Activated T-helper 9 cell treated with anti-CD3 and anti-CD28 coated beads, Interleukin-2, amount 50 U/mL, for 16 hours (primary cell): ENCODE results near the gene PLEKHG4B.
"Not testable (repeated sequence)": the region's sequence is repeated elsewhere in the genome, so short reads cannot be mapped to it uniquely, and the experiment has no call there.

Source experiments
- DNase-seq: peaks from one replicate; pipeline ENCODE4 v3.0.0-alpha.2; 2020; ENCODE audit warnings: low read depth

PLEKHG4B gene

DNA sequence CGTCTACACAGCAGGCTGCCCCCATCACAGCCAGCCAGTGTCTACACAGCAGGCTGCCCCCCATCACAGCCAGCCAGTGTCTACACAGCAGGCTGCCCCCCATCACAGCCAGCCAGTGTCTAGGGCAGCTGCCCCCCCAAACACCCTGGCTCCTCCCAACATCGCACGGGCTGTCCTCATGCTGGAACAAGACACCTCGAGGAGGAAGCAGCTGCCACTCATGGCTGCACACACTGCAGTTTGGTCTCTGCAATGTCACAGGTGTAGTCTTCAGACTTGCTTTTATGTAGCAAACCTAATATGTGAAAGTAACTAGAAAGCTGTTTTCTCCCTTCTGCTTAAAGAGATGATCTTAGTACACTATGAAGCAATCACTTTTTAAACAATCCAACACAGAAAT is 109.0 kb downstream of the PLEKHG4B start:
- DNase-seq, result no peak

DNA sequence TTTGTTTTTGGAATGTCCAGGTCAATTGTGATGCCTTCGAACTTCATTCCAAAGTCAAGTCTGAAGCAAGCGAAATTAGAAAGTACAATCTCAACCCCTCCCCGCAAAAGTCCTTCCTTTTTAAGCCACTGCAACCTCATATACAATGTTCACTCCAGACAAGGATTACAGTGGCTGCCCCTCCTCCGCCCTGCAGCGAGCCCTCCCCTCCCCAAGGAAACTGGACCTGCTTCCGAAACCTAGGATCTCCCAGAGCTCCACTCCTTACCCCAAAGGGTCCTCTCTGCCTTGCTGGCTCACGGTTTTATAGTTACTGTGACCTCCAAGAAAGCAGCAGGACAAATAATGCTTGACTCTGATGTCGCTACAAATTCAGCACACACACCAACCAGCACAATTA is 109.7 kb downstream of the PLEKHG4B start:
- DNase-seq, result no peak

DNA sequence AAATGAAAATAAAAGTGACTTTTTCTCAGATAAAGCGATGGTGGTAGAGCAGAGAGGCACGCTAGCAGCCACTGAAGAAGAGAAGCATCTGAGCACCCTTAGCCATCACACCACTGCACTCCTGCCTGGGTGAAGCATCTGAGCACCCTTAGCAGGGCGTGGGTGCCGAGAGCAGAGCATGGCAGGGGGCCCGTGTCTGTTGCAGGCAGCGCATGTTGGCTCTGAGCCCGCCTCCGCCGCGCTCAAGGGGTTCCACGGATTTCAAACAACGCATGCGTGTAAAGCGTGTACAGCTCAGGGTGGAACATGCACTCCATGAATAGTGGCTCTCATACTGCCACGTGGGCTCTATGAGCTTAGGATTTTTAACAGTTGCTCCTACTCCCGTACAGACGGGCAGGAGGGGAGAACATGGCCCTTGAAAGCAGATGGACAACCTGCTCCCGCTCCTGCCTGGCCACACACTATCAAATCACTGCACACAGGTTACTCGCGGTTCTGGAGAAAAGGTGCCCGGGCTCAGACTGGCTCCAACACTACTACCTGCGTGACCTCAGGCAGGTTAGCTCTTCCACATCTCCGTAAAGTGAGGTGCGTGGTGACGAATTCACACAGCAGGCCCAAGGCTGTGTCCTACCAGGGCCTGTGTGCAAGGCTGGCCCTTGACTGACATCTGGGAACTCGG is 111.4 kb downstream of the PLEKHG4B start:
- DNase-seq, result no peak

DNA sequence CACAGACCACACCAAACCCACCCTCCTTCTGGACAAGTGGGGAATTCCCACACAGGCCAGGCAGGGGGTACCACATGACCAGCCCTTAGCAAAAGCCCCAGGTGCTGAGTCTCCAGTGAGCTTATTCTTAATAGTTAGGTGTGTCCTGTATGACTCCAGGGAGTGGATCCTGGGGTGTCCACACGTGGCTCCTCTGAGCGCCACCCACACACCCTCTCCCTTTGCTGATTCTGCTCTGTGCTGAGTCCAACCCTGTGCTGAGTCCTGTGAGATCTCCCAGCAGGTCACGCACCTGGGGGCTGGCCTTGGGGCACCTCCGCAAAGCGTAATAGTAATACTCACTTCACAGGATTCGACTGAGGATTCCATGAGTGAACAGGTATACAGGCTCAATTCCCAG is 112.0 kb downstream of the PLEKHG4B start:
- no peak for DNase-seq

DNA sequence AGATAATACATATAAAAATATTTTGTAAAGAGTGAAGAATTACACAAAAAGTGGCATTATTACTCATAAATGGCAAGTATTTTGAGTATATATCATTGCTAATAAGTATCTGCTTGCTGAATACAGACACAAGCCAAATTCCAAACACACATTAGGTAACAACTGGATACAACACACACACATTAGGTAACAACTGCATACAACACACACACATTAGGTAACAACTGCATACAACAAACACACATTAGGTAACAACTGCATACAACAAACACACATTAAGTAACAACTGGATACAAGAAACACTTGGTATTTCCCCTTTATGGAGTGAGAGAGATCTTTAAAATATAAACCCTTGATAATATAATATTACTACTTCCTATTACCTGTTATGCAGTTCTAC is 112.5 kb downstream of the PLEKHG4B start:
- no peak for DNase-seq

DNA sequence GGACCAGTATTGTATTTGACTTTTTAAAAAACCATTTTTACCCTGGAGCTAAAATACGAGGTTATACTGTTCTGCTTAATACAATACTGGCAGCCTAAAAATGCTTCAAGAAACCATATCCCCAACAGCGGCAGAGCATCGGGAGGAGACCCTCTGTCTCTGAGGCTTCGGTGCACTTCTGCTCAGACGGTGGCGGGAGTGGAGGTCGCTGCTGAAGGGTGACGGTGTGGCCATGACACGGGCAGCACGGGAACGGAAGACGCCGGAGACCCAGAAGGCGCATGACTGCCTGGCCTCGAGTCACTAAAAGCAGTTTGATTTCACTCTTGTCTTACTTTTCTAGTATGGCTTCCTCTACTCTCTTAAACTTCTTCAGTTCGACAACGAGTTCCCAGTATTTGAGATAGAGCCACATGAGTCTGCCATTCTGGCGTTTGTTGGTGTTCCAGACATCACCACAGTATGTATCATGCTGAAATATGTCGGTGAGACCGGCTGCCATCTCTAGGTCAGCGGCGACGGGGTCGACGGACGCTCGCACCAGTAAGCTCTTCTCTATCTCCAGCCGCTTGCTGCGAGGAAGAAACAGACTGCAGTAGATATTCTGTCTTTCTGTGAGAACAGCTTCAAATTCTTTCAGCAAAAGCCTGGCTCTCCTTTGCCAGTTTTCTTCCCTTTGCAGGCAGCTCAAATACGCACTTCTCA is 113.2 kb downstream of the PLEKHG4B start:
- DNase-seq, result no peak

DNA sequence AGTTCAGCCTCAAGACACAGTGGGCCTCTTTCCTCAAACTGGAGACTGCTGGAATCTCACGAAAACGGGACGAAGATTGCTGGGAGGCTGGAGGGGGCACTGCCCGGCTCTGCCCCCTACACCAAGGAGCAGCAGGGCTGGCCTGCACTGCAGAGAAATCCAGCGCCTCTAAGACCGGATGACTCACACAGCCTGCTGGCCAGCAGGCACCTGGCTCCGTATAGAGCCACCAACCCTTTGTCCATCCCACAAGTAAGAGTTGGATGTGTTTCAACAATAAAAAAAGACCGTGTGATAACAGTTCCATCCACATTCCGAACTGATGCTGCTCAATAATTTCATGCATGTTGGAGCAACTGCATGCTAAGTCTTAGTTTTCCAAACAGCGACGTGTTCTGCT is 114.4 kb downstream of the PLEKHG4B start:
- no peak for DNase-seq

DNA sequence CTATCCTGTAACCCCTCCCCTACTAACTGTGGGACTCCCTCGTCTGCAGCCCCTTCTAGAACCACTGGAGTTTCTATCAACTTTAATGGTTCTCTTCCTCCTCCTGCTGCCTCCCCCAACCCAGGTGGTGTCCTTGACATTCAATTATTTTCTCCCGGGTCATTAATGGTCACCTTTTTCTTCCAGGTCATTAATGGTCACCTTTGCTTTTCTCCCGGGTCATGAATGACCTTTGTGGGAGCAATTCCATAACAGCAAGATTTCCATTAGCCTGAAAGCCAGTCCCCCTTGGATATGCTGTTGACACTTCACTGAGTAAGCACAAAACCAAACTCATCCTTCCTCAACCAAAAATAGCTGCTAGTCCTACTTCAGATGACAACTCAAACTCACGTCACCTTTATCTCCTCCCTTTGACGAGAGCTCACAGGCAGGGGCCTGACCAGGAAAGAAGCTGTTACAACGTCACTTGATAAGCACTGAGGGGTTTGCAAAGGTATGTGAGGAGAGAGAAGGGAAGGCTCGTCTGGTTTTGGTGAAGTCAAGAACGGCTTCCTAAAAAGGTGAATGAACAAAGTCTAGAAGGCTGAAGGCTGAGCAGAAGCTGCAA is 115.1 kb downstream of the PLEKHG4B start:
- DNase-seq, result no peak

DNA sequence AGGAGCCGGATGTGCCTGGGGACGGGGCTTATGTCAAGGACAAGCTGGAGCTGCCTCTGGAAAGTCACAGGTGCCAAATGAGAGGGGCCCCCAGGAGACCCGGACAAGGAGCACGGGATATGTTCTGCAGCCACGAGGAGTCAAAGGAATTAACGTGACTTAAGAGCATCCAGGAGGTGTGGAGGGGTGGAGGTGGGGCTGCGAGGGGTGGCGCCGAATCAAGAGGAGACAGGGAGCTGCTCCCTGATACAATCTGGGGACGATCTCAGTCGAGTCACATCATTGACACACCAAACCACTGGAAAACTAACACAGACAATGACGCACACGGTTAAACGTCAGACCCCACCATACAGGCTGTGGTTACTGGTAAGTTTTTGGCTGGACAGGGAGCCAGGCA is 115.6 kb downstream of the PLEKHG4B start:
- no peak for DNase-seq

DNA sequence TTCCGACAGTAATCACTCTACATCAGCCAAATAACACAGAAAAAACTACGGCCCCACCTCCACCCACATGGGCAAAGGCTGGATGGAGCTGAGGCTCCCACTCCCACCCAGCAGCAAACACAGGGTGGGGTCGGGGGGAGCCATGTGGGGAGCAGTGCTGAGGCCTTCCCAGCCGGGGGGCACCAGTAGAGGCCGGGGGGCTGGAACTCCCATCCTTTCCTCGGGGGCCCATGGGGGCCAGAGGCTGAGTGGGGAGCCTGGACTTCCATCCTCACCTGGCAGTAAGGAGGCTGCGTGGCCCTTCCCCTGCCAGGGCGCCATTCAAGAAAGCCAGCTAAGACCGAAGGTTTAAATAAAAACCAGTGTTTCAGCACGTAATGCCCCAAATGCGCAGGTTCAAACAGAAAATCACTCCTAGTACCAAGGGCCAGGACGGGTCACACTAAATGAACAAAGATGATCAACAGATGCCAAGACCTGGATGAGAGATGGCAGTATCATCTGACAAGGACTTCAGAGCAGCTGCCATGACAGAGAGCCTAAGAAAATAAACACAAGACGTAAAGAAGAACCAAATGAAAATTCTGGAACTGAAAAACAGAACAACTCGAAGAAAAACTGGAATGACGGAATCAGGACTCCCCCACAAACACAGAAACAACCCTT is 116.6 kb downstream of the PLEKHG4B start:
- no peak for DNase-seq

DNA sequence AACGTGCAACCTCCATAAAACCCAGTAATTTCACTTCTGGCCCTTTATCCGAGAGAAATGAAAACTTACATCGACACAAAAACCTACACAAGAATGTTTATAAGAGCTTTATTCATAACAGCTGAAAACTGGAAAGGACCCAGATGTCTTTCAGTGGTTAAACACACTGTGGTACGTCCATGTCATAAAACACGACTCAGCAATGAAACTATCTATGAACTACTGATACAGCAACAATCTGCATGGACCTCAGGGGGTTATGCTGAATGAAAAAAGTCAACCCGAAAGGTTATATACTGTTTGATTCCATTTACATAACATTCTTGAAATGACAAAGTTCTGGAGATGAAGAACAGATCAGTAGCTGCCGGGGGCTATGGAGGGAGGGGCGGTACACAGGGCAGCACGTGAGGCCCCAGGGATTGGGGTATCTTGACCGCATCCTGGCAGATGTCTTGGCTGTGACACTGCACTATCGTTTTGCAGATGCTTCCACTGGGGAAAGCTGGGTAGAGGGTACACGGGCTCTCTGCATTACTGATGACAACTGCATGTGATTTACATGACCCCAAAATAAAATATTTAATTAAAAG is 121.9 kb downstream of the PLEKHG4B start:
- DNase-seq, result no peak

DNA sequence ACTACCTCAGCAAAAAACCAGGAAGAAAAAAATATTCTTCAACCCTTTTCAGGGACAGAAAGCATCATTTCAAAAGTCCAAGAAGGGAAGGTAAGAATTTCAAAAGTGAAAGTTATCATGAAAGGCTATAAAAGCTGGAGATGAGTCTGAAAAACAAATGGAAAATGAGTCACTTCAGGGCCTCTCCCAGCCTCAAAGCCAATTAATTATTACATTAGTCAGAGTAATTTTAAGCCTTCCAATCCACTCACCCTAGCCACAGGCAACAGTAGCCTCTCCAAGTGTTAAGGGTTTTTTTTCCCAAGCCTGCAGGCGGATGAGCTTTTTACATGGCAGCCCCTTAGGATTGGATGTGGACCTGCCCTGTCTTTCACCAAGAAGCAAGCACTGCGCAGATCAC is 123.3 kb downstream of the PLEKHG4B start:
- DNase-seq, result not testable (repeated sequence)

DNA sequence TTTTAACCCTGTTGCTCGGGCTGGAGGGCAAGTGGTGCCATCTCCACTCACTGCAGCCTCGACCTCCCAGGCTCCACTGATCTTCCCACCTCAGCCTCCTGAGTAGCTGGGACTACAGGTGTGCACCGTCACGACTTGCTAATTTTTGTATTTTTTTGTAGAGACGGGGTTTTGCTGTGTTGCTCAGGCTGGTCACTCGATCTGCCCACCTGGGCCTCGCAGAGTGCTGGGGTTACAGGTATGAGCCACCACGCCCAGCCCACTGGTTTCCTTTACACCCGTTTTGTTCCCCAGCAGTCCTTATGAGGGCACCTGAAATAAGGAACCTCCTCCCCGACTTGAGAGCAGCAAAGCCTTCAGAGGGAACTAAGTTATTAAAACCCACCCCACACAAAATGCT is 124.1 kb downstream of the PLEKHG4B start:
- DNase-seq, result not testable (repeated sequence)

DNA sequence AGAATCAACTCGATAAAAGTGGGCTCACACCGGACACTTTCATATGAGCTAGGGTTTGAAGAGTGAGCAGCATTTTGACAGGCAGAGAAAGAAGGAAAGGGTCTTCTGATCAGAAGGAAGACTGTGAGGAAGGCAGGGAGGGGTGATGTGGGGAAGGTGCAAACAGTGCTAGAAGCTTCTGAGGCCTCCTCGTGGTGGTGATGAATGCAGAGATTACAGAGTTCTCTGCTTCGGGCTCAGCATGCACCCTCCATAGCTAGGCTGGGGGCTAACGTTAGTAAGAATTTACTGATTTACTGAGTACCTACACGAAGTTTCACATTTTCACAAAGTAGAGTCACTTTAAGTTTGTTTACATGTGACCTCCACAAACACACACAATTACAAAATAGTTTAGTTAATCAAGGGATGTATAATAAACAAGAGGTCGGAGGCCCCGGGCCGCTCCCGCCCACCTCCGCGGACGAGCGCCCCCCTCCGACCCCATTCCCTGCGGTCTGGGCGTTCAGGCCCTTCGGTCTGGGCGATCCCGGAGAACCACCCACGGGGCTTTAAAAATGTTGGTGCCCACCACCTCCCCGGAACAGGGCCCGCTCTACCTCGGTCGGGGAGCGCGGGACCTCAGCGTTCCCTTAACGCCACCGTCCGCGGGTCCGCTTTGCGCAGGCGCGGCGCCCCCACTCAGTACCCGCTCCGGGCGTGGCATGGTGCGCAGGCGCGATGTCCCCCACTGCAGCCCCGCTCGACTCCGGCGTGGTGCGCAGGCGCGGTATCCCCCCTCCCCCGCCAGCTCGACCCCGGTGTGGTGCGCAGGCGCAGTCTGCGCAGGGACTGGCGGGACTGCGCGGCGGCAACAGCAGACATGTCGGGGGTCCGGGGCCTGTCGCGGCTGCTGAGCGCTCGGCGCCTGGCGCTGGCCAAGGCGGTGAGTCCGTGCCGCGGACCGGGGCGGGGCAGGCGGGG is 125.8 kb downstream of the PLEKHG4B start, which contains the start of the genes CCDC127 and SDHA:
TSS of gene CCDC127 (minus strand) at position 660 of the 963 bp plus-strand sequence. CDS start 1,304 bp downstream, outside the sequence.
TSS of gene SDHA (plus strand) at position 827 of the 963 bp plus-strand sequence. CDS start at position 863, 36 bp downstream.
- peak; percentile 97 for DNase-seq

DNA sequence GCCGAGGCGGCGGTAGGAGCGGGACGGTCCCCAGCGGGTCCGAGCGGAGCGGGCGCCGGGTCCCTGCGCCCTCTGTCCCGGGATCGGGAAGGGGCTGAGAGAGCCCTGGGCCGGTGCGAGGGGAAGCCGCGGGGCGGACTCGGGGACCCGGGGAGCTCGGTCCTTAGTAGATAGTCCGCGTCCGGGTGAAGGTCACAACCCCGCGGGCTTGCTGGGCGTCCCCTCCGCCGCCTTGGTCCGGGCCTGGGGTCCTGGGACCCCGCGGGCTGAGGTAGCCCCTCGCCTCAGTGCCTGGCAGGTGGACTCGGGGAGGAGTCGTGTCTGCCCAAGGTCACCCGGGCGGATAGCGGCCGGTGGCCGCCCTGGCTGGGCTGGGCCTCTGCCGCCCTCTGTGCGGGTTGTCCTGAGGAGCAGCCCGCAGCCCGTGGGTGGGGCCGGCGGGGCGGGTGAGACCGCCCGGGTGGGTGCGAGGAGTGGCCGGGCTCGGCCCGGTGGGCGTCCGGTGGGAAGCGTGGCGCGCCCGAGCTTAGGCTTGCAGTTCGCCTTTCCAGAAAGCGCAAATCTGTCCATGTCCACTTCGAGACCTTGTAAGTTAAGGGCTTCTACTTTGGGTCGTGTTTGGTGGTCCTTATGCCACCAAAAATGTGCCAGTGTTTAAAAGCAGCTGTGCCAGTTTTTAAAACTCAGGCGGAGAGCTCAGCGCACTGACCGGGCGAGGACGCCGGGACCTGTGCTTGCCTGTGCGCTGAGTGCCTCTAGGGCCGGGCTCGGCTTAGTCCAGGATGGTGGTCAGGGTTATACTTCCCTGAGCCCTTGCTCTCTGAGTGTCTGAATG is 126.7 kb downstream of the PLEKHG4B start:
- peak; percentile 9 for DNase-seq

DNA sequence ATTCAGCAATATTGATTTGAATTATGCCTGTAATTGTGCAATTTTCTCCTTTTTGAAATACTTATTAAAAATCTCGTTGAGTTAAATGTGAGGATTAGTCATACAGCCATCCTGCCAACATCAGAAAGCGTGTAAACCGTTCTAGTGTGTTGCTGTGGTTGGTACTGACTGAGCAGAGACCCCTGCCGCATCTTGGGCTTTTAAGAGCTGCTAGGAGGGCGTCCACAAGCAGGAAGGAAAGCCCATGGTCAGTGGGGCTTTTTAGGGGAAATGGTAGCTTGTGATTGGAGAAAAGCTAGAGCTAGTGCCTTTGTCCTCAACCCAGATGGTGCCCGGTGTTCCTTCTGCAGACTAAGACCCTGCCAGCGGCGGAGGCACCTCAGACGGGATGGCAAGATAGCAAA is 127.5 kb downstream of the PLEKHG4B start:
- no peak for DNase-seq

DNA sequence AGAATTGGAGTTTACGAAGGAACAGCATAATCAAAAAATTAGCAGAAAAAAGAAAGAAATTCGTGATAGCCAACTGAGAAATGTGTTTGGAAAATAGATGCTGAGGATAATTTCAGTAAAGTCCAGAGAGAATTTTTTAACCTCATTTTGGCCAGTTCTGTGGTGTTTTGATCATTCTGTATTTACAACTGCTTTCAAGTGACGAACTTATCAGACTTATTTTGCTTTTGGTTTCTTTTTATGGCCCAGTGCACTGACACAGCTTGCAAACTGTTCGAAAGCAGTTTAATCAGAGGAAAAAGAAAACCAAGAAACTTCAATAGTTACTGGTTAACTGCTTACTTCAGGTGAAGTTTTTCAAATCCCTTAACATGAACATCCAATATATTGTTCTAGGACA is 128.0 kb downstream of the PLEKHG4B start:
- no peak for DNase-seq

DNA sequence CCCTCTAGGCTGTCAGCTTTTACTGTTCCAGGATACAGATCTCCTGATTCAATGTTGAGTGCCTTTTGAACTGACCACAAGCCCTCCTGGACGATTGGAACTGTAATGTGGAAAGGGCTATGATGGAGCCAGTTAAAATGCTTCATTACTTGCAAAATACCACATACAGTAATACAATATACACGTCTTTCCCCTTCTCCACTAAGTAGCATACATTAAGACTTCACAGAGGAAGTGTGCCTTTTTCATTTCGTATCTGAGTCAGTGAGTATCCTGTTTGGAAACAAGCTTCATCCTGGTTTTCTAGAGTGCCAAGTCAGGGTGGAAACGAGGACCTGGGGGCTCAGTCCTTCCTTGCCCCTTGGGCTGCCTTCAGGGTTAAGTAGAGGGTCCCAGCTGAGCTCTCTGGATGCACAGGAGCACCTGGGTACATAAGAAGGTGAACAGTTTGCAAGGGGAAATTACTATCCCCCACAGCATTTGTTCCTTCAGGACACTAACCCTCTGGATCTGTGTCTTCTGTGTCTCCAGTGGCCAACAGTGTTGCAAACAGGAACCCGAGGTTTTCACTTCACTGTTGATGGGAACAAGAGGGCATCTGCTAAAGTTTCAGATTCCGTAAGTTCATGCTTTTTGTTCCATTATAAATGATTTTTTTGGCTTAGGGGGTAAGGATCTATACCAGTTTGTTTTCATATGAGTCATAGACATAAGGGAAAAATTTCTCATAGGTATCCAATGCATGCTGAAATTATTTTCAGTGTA is 131.2 kb downstream of the PLEKHG4B start:
- not testable (repeated sequence) for DNase-seq

DNA sequence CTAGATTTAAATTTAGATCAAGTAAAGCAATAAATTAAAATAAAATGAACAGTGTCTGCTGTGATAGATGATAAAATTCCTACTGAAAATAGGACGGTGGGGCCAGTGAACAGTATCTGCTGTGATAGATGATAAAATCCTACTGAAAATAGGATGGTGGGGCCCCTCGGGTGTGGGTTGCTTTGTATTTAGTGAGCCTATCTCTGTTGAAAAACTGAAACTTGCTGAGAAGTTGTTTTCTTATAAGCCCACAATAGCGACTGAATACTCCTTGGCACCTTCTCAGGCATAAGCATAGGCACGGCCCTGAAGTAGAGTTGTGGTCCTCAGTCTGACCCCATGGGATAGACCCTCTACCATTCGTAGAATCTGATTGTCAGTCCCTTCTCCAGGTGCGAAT is 131.8 kb downstream of the PLEKHG4B start:
- DNase-seq, result no peak
